ENCODE measurements around the gene SNAP25. TPM values are rescaled to one million over a fixed set of nuclear protein-coding genes. Genes with fewer than 3 reads are reported as not detected.

SNAP25 gene
- total RNA-seq, 8 experiments from 2014 or later: 0.20 to 118 (median 95.3) TPM

DNA sequence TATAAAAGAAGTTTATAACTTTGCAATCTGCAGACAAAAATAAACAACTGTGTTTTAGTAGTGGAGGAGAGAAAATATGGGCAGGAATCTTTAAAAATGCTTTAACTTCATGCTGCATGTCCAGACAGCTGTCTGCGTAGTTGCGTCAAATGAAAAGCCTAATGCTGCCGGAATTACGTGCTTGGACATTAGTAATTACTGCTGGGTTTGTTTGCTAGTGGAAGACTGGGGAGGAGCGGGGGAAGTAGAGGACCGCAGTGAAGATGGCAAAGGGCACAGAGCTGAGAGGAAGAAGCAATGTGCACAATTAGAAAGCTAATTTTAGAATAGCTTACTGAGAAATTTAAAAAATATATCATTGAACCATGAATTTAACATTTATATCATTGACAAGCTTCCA is 2.4 kb downstream of the SNAP25 start:
- WGBS, 10 experiments: 74 to 100% (median 84%) methylated on average over 2 to 6 of the region's 6 CpGs
- no peak overlapping the region for H3K27ac ChIP-seq
- in situ Hi-C loops (cut with MboI; ENCODE audit: low pct_unique_long_range_greater_than_20kb in 2 of 9, low sequenced_read_pairs in 9 of 9, unreplicated experiment in 9 of 9): no loop called here
- peaks cover 10 to 35% of the 10 kb centered on the region in 2 donors for H3K4me1 ChIP-seq (replicated peaks in 1 of 2)
- ATAC-seq (replicated peaks in 6 of 8): no peak
- peak overlapping the region in 4 of 5 donors; percentile 54 to 94 (median 80) for H3K4me3 ChIP-seq

- ATAC-seq (replicated peaks in 6 of 8): peak in 3 of 8 experiments; percentile 28 to 36 (median 29)
- 0 to 100% (median 85%) methylated on average over 1 of the region's 1 CpG; no CpG with 5 or more reads in 2 of the 10 experiments for WGBS, 10 experiments
- in situ Hi-C loops (cut with MboI; ENCODE audit: low pct_unique_long_range_greater_than_20kb in 2 of 9, low sequenced_read_pairs in 9 of 9, unreplicated experiment in 9 of 9): no loop called here
Measured at GRCh38 chr20:10225439-10226060, 6.9 kb downstream of the SNAP25 start.

GRCh38 chr20:10228330-10228729 is 9.7 kb downstream of the SNAP25 start:
- peaks cover 10 to 18% of the 10 kb centered on the region in 2 donors for H3K4me1 ChIP-seq (replicated peaks in 1 of 2)
- H3K27ac ChIP-seq: no peak overlapping the region
- in situ Hi-C loops (cut with MboI; ENCODE audit: low pct_unique_long_range_greater_than_20kb in 2 of 9, low sequenced_read_pairs in 9 of 9, unreplicated experiment in 9 of 9): no loop called here
- 0 to 83% (median 66%) methylated on average over 1 to 2 of the region's 2 CpGs; no CpG with 5 or more reads in 3 of the 10 experiments for WGBS, 10 experiments
- ATAC-seq (replicated peaks in 6 of 8): no peak
- H3K4me3 ChIP-seq: no peak overlapping the region

More at GRCh38 chr20:10225439-10226060, 6.9 kb downstream of the SNAP25 start:
- H3K4me1 ChIP-seq (replicated peaks in 1 of 2): peaks cover 10 to 27% of the 10 kb centered on the region in 2 donors
- H3K27ac ChIP-seq: peak overlapping the region in 1 of 2 donors; percentile 5
- H3K4me3 ChIP-seq: no peak overlapping the region

DNA sequence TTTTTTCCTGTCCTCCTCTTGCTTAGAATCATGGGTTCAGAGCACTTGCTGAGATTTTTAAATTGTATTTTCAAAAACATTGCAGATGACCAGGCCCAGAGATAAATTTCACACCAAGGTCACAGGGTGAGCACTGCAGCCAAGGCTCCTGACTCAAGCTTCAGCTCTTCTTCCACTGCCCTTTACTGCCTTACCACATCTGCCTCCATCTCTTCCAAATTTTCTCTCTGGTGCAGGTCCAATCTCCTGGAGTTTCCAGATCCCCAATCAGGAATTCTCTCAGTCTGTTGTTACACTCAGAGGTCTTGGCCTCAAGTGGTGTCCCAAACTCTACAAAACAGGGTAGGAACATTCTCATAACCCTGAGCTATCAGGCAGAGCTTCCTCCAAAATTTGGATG is 12.7 kb downstream of the SNAP25 start:
- no peak for ATAC-seq (replicated peaks in 6 of 8)
- no peak overlapping the region for H3K27ac ChIP-seq
- in situ Hi-C loops (cut with MboI; ENCODE audit: low pct_unique_long_range_greater_than_20kb in 2 of 9, low sequenced_read_pairs in 9 of 9, unreplicated experiment in 9 of 9): no loop called here
- no peak overlapping the region for H3K4me3 ChIP-seq
- H3K4me1 ChIP-seq (replicated peaks in 1 of 2): no peaks in the 10 kb centered on the region

- no peak overlapping the region for H3K27ac ChIP-seq
- in situ Hi-C loops (cut with MboI; ENCODE audit: low pct_unique_long_range_greater_than_20kb in 2 of 9, low sequenced_read_pairs in 9 of 9, unreplicated experiment in 9 of 9): no loop called here
- ATAC-seq (replicated peaks in 6 of 8): no peak
- H3K4me1 ChIP-seq (replicated peaks in 1 of 2): no peaks in the 10 kb centered on the region
- H3K4me3 ChIP-seq: no peak overlapping the region
- WGBS, 10 experiments: 10 to 100% (median 77%) methylated on average over 1 to 9 of the region's 10 CpGs; no CpG with 5 or more reads in 2 of the 10 experiments
Measured at GRCh38 chr20:10236540-10237533, 18.2 kb downstream of the SNAP25 start.

DNA sequence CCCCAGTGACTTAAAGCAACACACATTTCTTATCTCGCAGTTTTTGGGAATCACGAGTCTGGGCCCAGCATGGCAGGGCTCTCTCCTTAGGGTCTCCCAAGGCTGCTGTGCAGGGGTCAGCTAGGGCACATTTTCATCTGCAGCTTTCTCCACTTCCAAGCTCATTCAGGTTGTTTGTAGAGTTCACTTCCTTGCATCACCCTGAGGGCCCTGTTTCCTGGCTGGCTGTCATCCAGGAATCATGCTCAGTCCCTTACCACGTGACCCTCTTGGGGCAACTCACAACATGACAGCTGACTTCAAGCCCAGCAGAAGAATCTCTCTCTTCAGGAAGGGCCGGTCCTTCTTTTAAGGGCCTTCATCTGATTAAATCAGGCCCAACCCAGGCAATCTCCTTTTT is 21.3 kb downstream of the SNAP25 start:
- in situ Hi-C loops (cut with MboI; ENCODE audit: low pct_unique_long_range_greater_than_20kb in 2 of 9, low sequenced_read_pairs in 9 of 9, unreplicated experiment in 9 of 9): no loop called here
- Histone ChIP-seq H3K4me1 (replicated peaks in 1 of 2) (no peaks in the 10 kb centered on the region), H3K4me3 (no peak overlapping the region), H3K27ac (no peak overlapping the region)
- WGBS, 10 experiments: 33 to 100% (median 46%) methylated on average over 1 to 2 of the region's 4 CpGs; no CpG with 5 or more reads in 6 of the 10 experiments
- peak in 6 of 8 experiments; percentile 33 to 61 (median 47) for ATAC-seq (replicated peaks in 6 of 8)

- peak in 1 of 8 experiments; percentile 49 for ATAC-seq (replicated peaks in 6 of 8)
- WGBS, 10 experiments: 40 to 95% (median 86%) methylated on average over 1 to 5 of the region's 8 CpGs; no CpG with 5 or more reads in 3 of the 10 experiments
- Histone ChIP-seq H3K4me3 (no peak overlapping the region), H3K4me1 (replicated peaks in 1 of 2) (no peaks in the 10 kb centered on the region), H3K27ac (no peak overlapping the region)
- in situ Hi-C loops (cut with MboI; ENCODE audit: low pct_unique_long_range_greater_than_20kb in 2 of 9, low sequenced_read_pairs in 9 of 9, unreplicated experiment in 9 of 9): no loop called here
Measured at GRCh38 chr20:10240655-10241054, 22.0 kb downstream of the SNAP25 start.

DNA sequence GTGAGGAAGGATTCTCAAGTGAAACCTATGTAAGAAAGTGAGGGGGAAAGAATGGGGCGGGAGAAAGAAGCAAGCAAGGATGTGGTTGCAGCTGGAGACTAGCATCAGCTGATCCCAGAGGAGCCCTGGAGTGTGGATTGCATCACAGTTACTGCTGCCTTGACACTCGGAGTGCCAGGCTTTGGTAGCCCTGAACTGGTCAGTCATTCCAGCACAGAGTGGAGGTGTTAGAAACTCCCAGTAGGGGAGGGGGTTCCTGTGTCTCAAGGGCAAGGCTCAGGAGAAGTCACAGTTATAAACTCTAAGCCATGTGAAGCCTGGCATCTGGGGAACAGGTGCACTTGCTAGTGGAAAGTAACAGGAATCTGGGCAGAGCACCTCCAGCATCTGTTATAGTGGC is 23.5 kb downstream of the SNAP25 start:
- H3K27ac ChIP-seq: no peak overlapping the region
- H3K4me3 ChIP-seq: no peak overlapping the region
- ATAC-seq (replicated peaks in 6 of 8): peak in 4 of 8 experiments; percentile 25 to 65 (median 48)
- in situ Hi-C loops (cut with MboI; ENCODE audit: low pct_unique_long_range_greater_than_20kb in 2 of 9, low sequenced_read_pairs in 9 of 9, unreplicated experiment in 9 of 9): no loop called here
- WGBS, 10 experiments: 44 to 100% (median 70%) methylated on average over 1 to 2 of the region's 2 CpGs; no CpG with 5 or more reads in 4 of the 10 experiments
- no peaks in the 10 kb centered on the region for H3K4me1 ChIP-seq (replicated peaks in 1 of 2)

- Histone ChIP-seq H3K4me3 (no peak overlapping the region), H3K27ac (no peak overlapping the region), H3K4me1 (replicated peaks in 1 of 2) (peaks cover 0 to 3% of the 10 kb centered on the region in 2 donors)
- in situ Hi-C loops (cut with MboI; ENCODE audit: low pct_unique_long_range_greater_than_20kb in 2 of 9, low sequenced_read_pairs in 9 of 9, unreplicated experiment in 9 of 9): no loop called here
- no peak for ATAC-seq (replicated peaks in 6 of 8)
- 67 to 100% (median 95%) methylated on average over 1 to 3 of the region's 3 CpGs; no CpG with 5 or more reads in 3 of the 10 experiments for WGBS, 10 experiments
Measured at GRCh38 chr20:10247440-10247839, 28.8 kb downstream of the SNAP25 start.

DNA sequence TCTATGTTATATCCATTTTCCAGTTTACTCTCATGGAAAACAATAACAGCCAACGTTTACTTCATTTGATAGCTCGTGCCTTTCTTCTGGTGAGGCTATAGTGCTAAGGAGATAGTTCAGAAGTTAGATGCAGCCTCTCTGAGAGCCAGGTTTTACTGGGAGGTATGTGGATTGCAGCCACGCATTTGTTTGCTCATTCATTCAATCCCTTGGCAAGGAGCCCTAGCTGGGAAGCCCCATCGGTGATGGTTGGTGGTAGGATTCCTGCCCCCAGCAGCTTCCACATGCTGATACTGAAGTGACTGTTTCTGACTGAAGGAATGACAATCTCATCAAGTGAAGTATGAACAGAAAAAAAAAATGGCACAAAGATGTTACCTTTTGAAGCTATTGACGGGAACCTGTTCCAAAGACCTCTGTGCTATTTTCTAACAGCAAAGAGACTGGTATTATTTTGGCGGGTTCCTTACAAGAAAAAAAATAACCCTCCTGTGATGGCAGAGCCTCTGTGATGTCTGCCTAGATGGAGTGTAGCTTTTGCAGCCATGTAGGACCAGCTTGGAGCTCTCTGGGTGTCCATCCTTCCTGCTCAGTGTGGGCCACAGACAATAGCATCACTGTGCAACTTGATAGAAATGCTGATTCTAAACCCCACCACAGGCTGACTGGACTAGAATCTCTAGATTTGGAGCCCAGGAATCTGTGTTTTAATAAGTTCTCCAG is 30.6 kb downstream of the SNAP25 start:
- peak in 4 of 8 experiments; percentile 23 to 61 (median 35) for ATAC-seq (replicated peaks in 6 of 8)

DNA sequence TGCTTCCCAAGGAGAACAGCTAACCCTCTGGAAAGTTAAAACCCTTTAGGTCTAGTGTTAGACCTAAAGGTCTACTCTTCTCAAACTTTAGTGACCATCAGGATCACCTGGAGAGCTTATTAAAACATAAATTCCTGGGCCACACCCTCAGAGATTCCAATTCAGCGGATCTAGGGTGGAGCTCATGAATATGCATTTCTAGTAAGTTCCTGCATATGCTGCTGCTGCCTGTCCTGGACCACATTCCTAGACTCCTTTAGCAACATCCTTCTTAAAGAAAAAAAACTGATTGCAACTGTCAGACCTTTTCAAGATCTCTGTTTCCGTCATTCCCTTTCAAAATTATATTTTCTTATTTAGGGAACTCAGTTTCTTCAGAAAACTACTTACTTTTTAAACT is 31.2 kb downstream of the SNAP25 start:
- in situ Hi-C loops (cut with MboI; ENCODE audit: low pct_unique_long_range_greater_than_20kb in 2 of 9, low sequenced_read_pairs in 9 of 9, unreplicated experiment in 9 of 9): no loop called here
- ATAC-seq (replicated peaks in 6 of 8): peak in 3 of 8 experiments; percentile 95 to 99 (median 97)
- WGBS, 10 experiments: 0 to 100% (median 81%) methylated on average over 1 to 2 of the region's 2 CpGs; no CpG with 5 or more reads in 1 of the 10 experiments
- no peak overlapping the region for H3K27ac ChIP-seq
- H3K4me3 ChIP-seq: no peak overlapping the region
- H3K4me1 ChIP-seq (replicated peaks in 1 of 2): peaks cover 0 to 3% of the 10 kb centered on the region in 2 donors

More for the DNA sequence above, 30.6 kb downstream of the SNAP25 start:
- 0 to 94% (median 60%) methylated on average over 1 to 5 of the region's 6 CpGs for WGBS, 10 experiments
- Histone ChIP-seq H3K27ac (no peak overlapping the region), H3K4me3 (no peak overlapping the region), H3K4me1 (replicated peaks in 1 of 2) (peaks cover 0 to 3% of the 10 kb centered on the region in 2 donors)
- in situ Hi-C loops (cut with MboI; ENCODE audit: low pct_unique_long_range_greater_than_20kb in 2 of 9, low sequenced_read_pairs in 9 of 9, unreplicated experiment in 9 of 9): no loop called here

- in situ Hi-C loops (cut with MboI; ENCODE audit: low pct_unique_long_range_greater_than_20kb in 2 of 9, low sequenced_read_pairs in 9 of 9, unreplicated experiment in 9 of 9): no loop called here
- H3K27ac ChIP-seq: no peak overlapping the region
- WGBS, 10 experiments: 22 to 100% (median 93%) methylated on average over 1 to 5 of the region's 5 CpGs
- H3K4me1 ChIP-seq (replicated peaks in 1 of 2): peaks cover 0 to 3% of the 10 kb centered on the region in 2 donors
- H3K4me3 ChIP-seq: no peak overlapping the region
- peak in 1 of 8 experiments; percentile 52 for ATAC-seq (replicated peaks in 6 of 8)
Measured at GRCh38 chr20:10250902-10251301, 32.3 kb downstream of the SNAP25 start.

Measured in motor neuron (in vitro differentiated cells).